HepG2 (cell line): ENCODE results near the gene CYP26B1. TPM values are rescaled to one million over a fixed set of nuclear protein-coding genes. Genes with fewer than 3 reads are reported as not detected.
A peak's percentile ranks its signal among the peaks of the same experiment; 100 is the strongest.

ENCODE experiments used
- ATAC-seq: fragments of 200-7000 bp; cut with Tn5 transposase; 3 replicates; pipeline ENCODE4 v1.9.1; 2020; ENCODE audit warnings: mild to moderate bottlenecking, moderate library complexity
- BruUV-seq: library from RNA; stranded (reverse); fragments of 400-500 nt; replicated peaks from 2 replicates; lab custom pipeline; 2021; lab: Mats Ljungman, UMichigan
- CTCF ChIA-PET: fragments of 300-600 bp; formaldehyde crosslinking; extraction: SDS; loops from one replicate; lab custom pipeline; 2021; ENCODE audit warnings: low total read pairs, inconsistent platforms, low intra/inter-chr PET ratio; lab: Yijun Ruan, JAX
- POLR2A ChIA-PET: fragments of 350-600 bp; sonication (Branson Sonifier 250); formaldehyde crosslinking; loops from one replicate; lab custom pipeline; 2020; ENCODE audit warnings: antibody characterized with exemption, inconsistent platforms; lab: Yijun Ruan, JAX
- DNase-seq: peaks from one replicate; pipeline ENCODE4 v3.0.0-alpha.2; 2015; ENCODE audit warnings: low spot score
- FAIRE-seq: peaks from 3 replicates; lab custom pipeline; 2011; peaks lifted over from hg19 to GRCh38; lab: Jason Lieb, UNC
- H2AFZ ChIP-seq: one replicate; pipeline ENCODE4 v1.6.1; 2011; ENCODE audit warnings: low read length, inconsistent platforms
- H3K27ac ChIP-seq: fragments of 300-600 bp; 3 replicates; pipeline ENCODE4 v1.8.0; 2011; ENCODE audit warnings: mixed run types, mild to moderate bottlenecking, mixed read lengths, low read length, inconsistent platforms; ENCODE audit not compliant: insufficient read depth; ENCODE audit errors: extremely low read length
- H3K27me3 ChIP-seq, 2 experiments: fragments of 200-600 bp in 1 of 2; 2 replicates in 1 of 2; 3 replicates in 1 of 2; pipeline versions ENCODE4 v1.6.0 to v1.8.0; 2011; ENCODE audit warnings: low read length in 2 of 2, mild to moderate bottlenecking in 2 of 2, moderate library complexity in 2 of 2, inconsistent platforms in 1 of 2; ENCODE audit not compliant: insufficient read depth in 2 of 2, control insufficient read depth in 1 of 2
- H3K36me3 ChIP-seq, 2 experiments: fragments of 200-600 bp in 1 of 2; replicated peaks in 1 of 2; 2 replicates in 1 of 2; 3 replicates in 1 of 2; pipeline versions ENCODE4 v1.5.1 to v1.8.0; 2011; ENCODE audit warnings: low read length in 2 of 2, inconsistent platforms in 1 of 2; ENCODE audit not compliant: insufficient read depth in 2 of 2, control insufficient read depth in 1 of 2
- H3K4me1 ChIP-seq: 2 replicates; pipeline ENCODE4 v1.5.1; 2012; ENCODE audit warnings: low read length, inconsistent platforms; ENCODE audit not compliant: insufficient read depth
- H3K4me2 ChIP-seq: 2 replicates; pipeline ENCODE4 v1.6.0; 2011; ENCODE audit warnings: low read depth, low read length, inconsistent platforms
- H3K4me3 ChIP-seq, 3 experiments: fragments of 200-600 bp in 1 of 3; sonication (generic), shearing (Covaris generic) in 1 of 3; replicated peaks in 1 of 3; 2 replicates each; pipeline ENCODE4 v1.5.1; 2011 to 2016; ENCODE audit warnings: low read length in 3 of 3, inconsistent platforms in 2 of 3, low read depth in 2 of 3, mild to moderate bottlenecking in 2 of 3, control low read depth in 1 of 3, mixed read lengths in 1 of 3; ENCODE audit not compliant: insufficient read depth in 1 of 3
- H3K79me2 ChIP-seq: one replicate; pipeline ENCODE4 v1.6.1; 2011; ENCODE audit warnings: low read length, inconsistent platforms; ENCODE audit not compliant: insufficient read depth
- H3K9ac ChIP-seq: 2 replicates; pipeline ENCODE4 v1.6.0; 2011; ENCODE audit warnings: mild to moderate bottlenecking, low read depth, low read length, inconsistent platforms; ENCODE audit not compliant: insufficient read depth
- H3K9me3 ChIP-seq: 2 replicates; pipeline ENCODE4 v1.5.1; 2012; ENCODE audit warnings: mild to moderate bottlenecking, low read length
- H4K20me1 ChIP-seq: 2 replicates; pipeline ENCODE4 v1.6.0; 2011; ENCODE audit warnings: inconsistent platforms, mild to moderate bottlenecking, low read length, moderate library complexity; ENCODE audit not compliant: insufficient read depth
- ADNP ChIP-seq: sonication (generic); formaldehyde crosslinking; IDR thresholded peaks from 2 replicates; pipeline ENCODE4 v1.4.0; 2020; ENCODE audit warnings: missing genetic modification reagents
- CHD4 ChIP-seq: fragments of 200-600 bp; sonication (generic); IDR thresholded peaks from 2 replicates; pipeline ENCODE4 v1.7.0; 2017; ENCODE audit warnings: mild to moderate bottlenecking, low read length, borderline replicate concordance
- CREB1 ChIP-seq, 2 experiments: fragments of 450-650 bp in 1 of 2; IDR thresholded peaks; 2 replicates each; pipeline ENCODE4 v1.6.1; 2016 to 2017; ENCODE audit warnings: control low read depth in 1 of 2, mild to moderate bottlenecking in 1 of 2, missing compliant biosample characterization in 1 of 2, missing genetic modification characterization in 1 of 2
- KIAA2018 ChIP-seq: sonication (generic); formaldehyde crosslinking; IDR thresholded peaks from 2 replicates; pipeline ENCODE4 v1.5.0; 2020; ENCODE audit warnings: mild to moderate bottlenecking, missing genetic modification reagents, borderline replicate concordance
- NCOA1 ChIP-seq: sonication (generic); formaldehyde crosslinking; IDR thresholded peaks from 2 replicates; pipeline ENCODE4 v1.9.0; 2021; ENCODE audit warnings: missing genetic modification reagents
- NFE2 ChIP-seq: sonication (generic); formaldehyde crosslinking; IDR thresholded peaks from 2 replicates; pipeline ENCODE4 v1.4.0; 2020; ENCODE audit warnings: missing genetic modification reagents
- PCBP1 ChIP-seq: fragments of 200-400 bp; formaldehyde crosslinking; IDR thresholded peaks from 2 replicates; pipeline ENCODE4 v1.6.1; 2017; ENCODE audit warnings: mild to moderate bottlenecking, low read depth, low read length, borderline replicate concordance
- RXRB ChIP-seq: IDR thresholded peaks from 2 replicates; pipeline ENCODE4 v1.6.1; 2016; ENCODE audit warnings: borderline replicate concordance, missing genetic modification reagents, missing compliant biosample characterization
- TOE1 ChIP-seq: sonication (generic); formaldehyde crosslinking; IDR thresholded peaks from 2 replicates; pipeline ENCODE4 v1.4.0; 2020; ENCODE audit warnings: mild to moderate bottlenecking, missing genetic modification reagents
- ZBTB7B ChIP-seq: sonication (generic); formaldehyde crosslinking; IDR thresholded peaks from 2 replicates; pipeline ENCODE4 v1.4.0; 2020; ENCODE audit warnings: missing genetic modification reagents
- ZNF432 ChIP-seq: sonication (generic); formaldehyde crosslinking; IDR thresholded peaks from 2 replicates; pipeline ENCODE4 v1.5.0; 2020; ENCODE audit warnings: missing genetic modification reagents, mild to moderate bottlenecking, borderline replicate concordance
- ZNF761 ChIP-seq: sonication (generic); formaldehyde crosslinking; conservative IDR thresholded peaks from 2 replicates; pipeline ENCODE4 v1.4.0; 2020; ENCODE audit warnings: mild to moderate bottlenecking, missing genetic modification reagents
- WGBS: methylation state at CpG from one replicate; pipeline ENCODE4 v1.1.6; 2017; ENCODE audit warnings: low lambda C conversion rate; 5-methylcytosine and 5-hydroxymethylcytosine counted together
- in situ Hi-C: cut with HindIII; loops from 2 replicates; pipeline ENCODE4 v1.10.0; 2017; ENCODE audit warnings: low pct_unique_long_range_greater_than_20kb; ENCODE audit not compliant: extremely low pct_ligation_motif_present
- intact Hi-C: fragments of 100-400 bp; cut with micrococcal nuclease; formaldehyde crosslinking; loops from one replicate; pipeline ENCODE4 v1.10.0; 2022; ENCODE audit not compliant: unreplicated experiment
- polyA plus RNA-seq, 8 experiments: library from polyadenylated mRNA; depleted of rRNA in 3 of 8; stranded (reverse) in 7 of 8; unstranded in 1 of 8; fragments of >200 nt; fragmentation: Illumina TruSeq in 4 of 8; extraction: Trizol in 4 of 8; gene quantifications; 2 replicates each; pipeline versions ENCODE4 v1.2.1 to v1.2.3, GENCODE V29; 2011 to 2016; ENCODE audit warnings: low read depth in 4 of 8, missing spikeins in 1 of 8, mixed read lengths in 1 of 8; ENCODE audit not compliant: insufficient read depth in 1 of 8
- total RNA-seq, 5 experiments: library from RNA; depleted of rRNA; stranded (reverse); fragments of >200 nt; fragmentation: Illumina TruSeq; extraction: Trizol; gene quantifications; 2 replicates each; pipeline ENCODE4 v1.2.3, GENCODE V29; 2016; ENCODE audit warnings: low read depth in 1 of 5
- TF ChIP-seq, protein P1 (sequence below): sonication (generic); formaldehyde crosslinking; IDR thresholded peaks from 2 replicates; pipeline ENCODE4 v1.4.0; 2020; ENCODE audit warnings: mild to moderate bottlenecking, missing genetic modification reagents
- TF ChIP-seq, protein P2 (sequence below): sonication (generic); formaldehyde crosslinking; IDR thresholded peaks from 2 replicates; pipeline ENCODE4 v1.4.0; 2020; ENCODE audit warnings: mild to moderate bottlenecking, low read depth, missing genetic modification reagents

CYP26B1 gene
- total and polyA plus RNA-seq, 2 of the 13 experiments (the other 11 are each of a cell fraction or from before 2014, with no cell fraction given) = 0.05 to 0.07 TPM

GRCh38 chr2:72145289-72145657 lies 2.4 kb downstream of the CYP26B1 start:
- DNase-seq (no peak), ATAC-seq (peak; percentile 2; the same call in 1 of the 3 replicates), FAIRE-seq (no peak)
- H3K4me3 ChIP-seq = peak overlapping the region; percentile 32 to 67 (median 63); a peak in 5 of 6 replicates
- no peak overlapping the region for H3K9ac ChIP-seq
- ChIA-PET CTCF (no interaction called here), POLR2A (no interaction called here)
- no peaks in the 10 kb centered on the region for H3K36me3 ChIP-seq
- in situ Hi-C loops = loop anchor here (10.0 kb wide), 1 partner anchor 340 kb away; no protein-coding TSS in a partner anchor
- H2AFZ ChIP-seq = no peak overlapping the region
- H4K20me1 ChIP-seq = peaks cover 14% of the 10 kb centered on the region; the same call in 1 of the 2 replicates
- peaks cover 33% of the 10 kb centered on the region for H3K4me1 ChIP-seq
- intact Hi-C loops = no loop called here
- 3% methylated on average over 12 of the region's 29 CpGs for WGBS
- H3K4me2 ChIP-seq = peak overlapping the region; percentile 78
- H3K79me2 ChIP-seq = no peaks in the 10 kb centered on the region
- no TSS peak for BruUV-seq
- H3K27ac ChIP-seq = no peak overlapping the region
- H3K27me3 ChIP-seq = peaks cover 32 to 92% of the 10 kb centered on the region in 2 experiments
- H3K9me3 ChIP-seq = peaks cover 7% of the 10 kb centered on the region; the same call in 1 of the 2 replicates
- TF ChIP-seq CHD4 (no peak), PCBP1 (0 out of 2 replicates have a peak, but pooled peaks have one; percentile 14), ZBTB7B (CRISPR knock-in tag) (no peak), NFE2 (CRISPR knock-in tag) (no peak), ZNF432 (CRISPR knock-in tag) (no peak), NCOA1 (CRISPR knock-in tag) (no peak), ADNP (CRISPR knock-in tag) (no peak), KIAA2018 (CRISPR knock-in tag) (no peak), TOE1 (CRISPR knock-in tag) (no peak), ZNF761 (CRISPR knock-in tag) (no peak), RXRB (CRISPR knock-in tag) (no peak), CREB1 (IDR thresholded peaks at IDR 0.05) (no peak), CREB1 (CRISPR knock-in tag; IDR thresholded peaks at IDR 0.05) (0 out of 2 replicates have a peak, but pooled peaks have one; percentile 2)
- TF ChIP-seq, protein P1, sequence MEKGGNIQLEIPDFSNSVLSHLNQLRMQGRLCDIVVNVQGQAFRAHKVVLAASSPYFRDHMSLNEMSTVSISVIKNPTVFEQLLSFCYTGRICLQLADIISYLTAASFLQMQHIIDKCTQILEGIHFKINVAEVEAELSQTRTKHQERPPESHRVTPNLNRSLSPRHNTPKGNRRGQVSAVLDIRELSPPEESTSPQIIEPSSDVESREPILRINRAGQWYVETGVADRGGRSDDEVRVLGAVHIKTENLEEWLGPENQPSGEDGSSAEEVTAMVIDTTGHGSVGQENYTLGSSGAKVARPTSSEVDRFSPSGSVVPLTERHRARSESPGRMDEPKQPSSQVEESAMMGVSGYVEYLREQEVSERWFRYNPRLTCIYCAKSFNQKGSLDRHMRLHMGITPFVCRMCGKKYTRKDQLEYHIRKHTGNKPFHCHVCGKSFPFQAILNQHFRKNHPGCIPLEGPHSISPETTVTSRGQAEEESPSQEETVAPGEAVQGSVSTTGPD (CRISPR knock-in tag) = no peak
- TF ChIP-seq, protein P2, sequence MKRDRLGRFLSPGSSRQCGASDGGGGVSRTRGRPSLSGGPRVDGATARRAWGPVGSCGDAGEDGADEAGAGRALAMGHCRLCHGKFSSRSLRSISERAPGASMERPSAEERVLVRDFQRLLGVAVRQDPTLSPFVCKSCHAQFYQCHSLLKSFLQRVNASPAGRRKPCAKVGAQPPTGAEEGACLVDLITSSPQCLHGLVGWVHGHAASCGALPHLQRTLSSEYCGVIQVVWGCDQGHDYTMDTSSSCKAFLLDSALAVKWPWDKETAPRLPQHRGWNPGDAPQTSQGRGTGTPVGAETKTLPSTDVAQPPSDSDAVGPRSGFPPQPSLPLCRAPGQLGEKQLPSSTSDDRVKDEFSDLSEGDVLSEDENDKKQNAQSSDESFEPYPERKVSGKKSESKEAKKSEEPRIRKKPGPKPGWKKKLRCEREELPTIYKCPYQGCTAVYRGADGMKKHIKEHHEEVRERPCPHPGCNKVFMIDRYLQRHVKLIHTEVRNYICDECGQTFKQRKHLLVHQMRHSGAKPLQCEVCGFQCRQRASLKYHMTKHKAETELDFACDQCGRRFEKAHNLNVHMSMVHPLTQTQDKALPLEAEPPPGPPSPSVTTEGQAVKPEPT (CRISPR knock-in tag) = no peak
